ENCODE data around the gene INKA2.

DNA sequence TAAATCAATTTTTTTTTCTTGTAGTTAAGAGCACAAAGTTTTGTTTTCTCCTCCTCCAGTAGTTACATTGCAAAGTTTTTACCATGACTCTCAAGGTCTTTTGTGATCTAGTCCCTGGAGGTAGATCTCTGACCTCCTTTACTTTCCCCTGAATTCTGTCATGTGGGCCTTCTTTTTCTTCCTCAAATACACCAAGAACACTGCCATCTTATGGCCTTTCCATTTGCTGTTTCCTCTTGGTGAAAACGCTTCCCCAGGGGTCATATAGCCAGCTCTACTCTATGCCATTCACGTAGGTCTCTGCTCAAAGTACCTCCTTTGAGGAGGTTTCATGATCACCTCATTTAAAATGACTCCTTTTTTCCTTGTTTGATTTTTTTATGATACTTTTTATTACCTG lies 19.2 kb upstream of the INKA2 start:
- TF ChIP-seq POLR2A (IDR thresholded peaks at IDR 0.05; ENCODE audit: low read depth, low read length) (no peak), POLR2AphosphoS5 (IDR thresholded peaks at IDR 0.05; ENCODE audit: low read depth, low read length) (no peak), TAF1 (IDR thresholded peaks at IDR 0.05; ENCODE audit: low read depth, low read length) (no peak)
